SK-N-MC (cell line): ENCODE data around the gene SPIRE1.

Experiments
- EZH2 ChIP-seq: fragments of 200-600 bp; sonication (generic); IDR thresholded peaks from one replicate; pipeline ENCODE4 v1.6.1; 2017; ENCODE audit warnings: antibody characterized with exemption
- FOXP2 ChIP-seq: optimal IDR thresholded peaks from 2 replicates; pipeline ENCODE3; 2011; ENCODE audit warnings: mild to moderate bottlenecking, moderate library complexity; ENCODE audit not compliant: insufficient read depth; ENCODE audit errors: extremely low read length, control extremely low read depth
- POLR2AphosphoS5 ChIP-seq: IDR thresholded peaks from 2 replicates; pipeline ENCODE4 v1.6.1; 2012; ENCODE audit warnings: mild to moderate bottlenecking, low read depth, low read length, borderline replicate concordance

- TF ChIP-seq POLR2AphosphoS5: no peak
- no peak for TF ChIP-seq EZH2
- TF ChIP-seq FOXP2: no peak
These were observed 197.0 kb downstream of the SPIRE1 start for GRCh38 chr18:12460874-12461273.
